Ramos (cell line): ENCODE results near the gene STUM.
"Not testable (repeated sequence)": the region's sequence is repeated elsewhere in the genome, so short reads cannot be mapped to it uniquely, and the experiment has no call there.

Experiments
- in situ Hi-C: fragments of 300-500 bp; cut with MboI; formaldehyde crosslinking; loops from one replicate; pipeline ENCODE4 v1.14.3; 2022; ENCODE audit warnings: low sequenced_read_pairs; ENCODE audit not compliant: unreplicated experiment

STUM gene

GRCh38 chr1:226578946-226579578 is 30.5 kb downstream of the STUM start:
- in situ Hi-C loops, result no loop called here

GRCh38 chr1:226579781-226580323 is 31.3 kb downstream of the STUM start:
- in situ Hi-C loops, result no loop called here

- in situ Hi-C loops, result no loop called here
These were observed 32.2 kb downstream of the STUM start for GRCh38 chr1:226580625-226581270.

GRCh38 chr1:226581650-226582330 is 33.2 kb downstream of the STUM start:
- in situ Hi-C loops, result no loop called here

GRCh38 chr1:226582966-226583365 is 34.4 kb downstream of the STUM start:
- in situ Hi-C loops, result no loop called here

- in situ Hi-C loops, result no loop called here
These were observed 35.6 kb downstream of the STUM start for GRCh38 chr1:226584164-226584563.

GRCh38 chr1:226586116-226586515 is 37.6 kb downstream of the STUM start:
- in situ Hi-C loops, result no loop called here

GRCh38 chr1:226586650-226587422 is 38.3 kb downstream of the STUM start:
- in situ Hi-C loops, result no loop called here

- in situ Hi-C loops, result no loop called here
These were observed 39.9 kb downstream of the STUM start for GRCh38 chr1:226588484-226588883.

- in situ Hi-C loops, result no loop called here
These were observed 40.6 kb downstream of the STUM start for GRCh38 chr1:226589008-226589733.

- in situ Hi-C loops, result no loop called here
These were observed 42.0 kb downstream of the STUM start for GRCh38 chr1:226590614-226591013.

- in situ Hi-C loops, result no loop called here
These were observed 45.0 kb downstream of the STUM start for GRCh38 chr1:226593541-226593940.

- in situ Hi-C loops, result no loop called here
These were observed 48.1 kb downstream of the STUM start for GRCh38 chr1:226596531-226597165.

- in situ Hi-C loops, result no loop called here
These were observed 49.3 kb downstream of the STUM start for GRCh38 chr1:226597616-226598454.

- in situ Hi-C loops, result no loop called here
These were observed 49.9 kb downstream of the STUM start for GRCh38 chr1:226598455-226598849.

- in situ Hi-C loops, result not testable (repeated sequence)
These were observed 50.4 kb downstream of the STUM start for GRCh38 chr1:226598955-226599354.

GRCh38 chr1:226599636-226600238 is 51.2 kb downstream of the STUM start:
- in situ Hi-C loops, result no loop called here

GRCh38 chr1:226600254-226600653 is 51.7 kb downstream of the STUM start:
- in situ Hi-C loops, result no loop called here
